Measurements from ENCODE around the gene GORASP1. TPM values are rescaled to one million over a fixed set of nuclear protein-coding genes. Genes with fewer than 3 reads are reported as not detected.

Gene GORASP1
- total RNA-seq, 5 donors from 2014 or later (not counting 1 experiment from before 2014, with no cell fraction given) = 26.7 to 55.5 (median 41.5) TPM

DNA sequence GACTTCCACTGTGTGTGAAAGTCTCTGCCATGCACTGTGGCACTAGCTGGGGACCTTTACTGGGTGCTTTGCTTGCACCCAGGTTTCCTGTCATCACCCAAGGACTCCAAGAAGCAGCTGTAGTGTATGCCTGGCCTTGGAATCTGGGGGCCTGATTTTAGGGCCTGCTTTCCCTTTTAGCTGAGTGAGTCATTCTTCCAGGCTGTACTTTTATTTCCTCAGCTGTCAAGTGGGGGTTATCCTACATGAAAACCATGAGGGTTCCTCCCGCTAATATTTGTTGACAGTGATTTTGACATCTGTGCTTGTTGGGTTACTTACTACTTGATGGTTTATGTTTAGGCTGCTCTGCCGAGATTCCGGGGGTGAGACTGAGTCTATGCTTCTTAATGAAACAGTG is 18.5 kb downstream of the GORASP1 start:
- DNase-seq (no peak), ATAC-seq (replicated peaks in 1 of 4) (no peak)
- ChIA-PET POLR2A (no interaction called here), CTCF (interaction anchor here in 1 of 2 donors (1.2 to 2.1 kb wide), 2 partner anchors 9 to 203 kb away, joined by 4 read pairs; no protein-coding TSS in a partner anchor)
- Histone ChIP-seq H3K4me3 (ENCODE audit: control insufficient read depth in 1 of 2, extremely low read depth in 1 of 2, low read length in 1 of 2) (no peak overlapping the region), H3K36me3 (ENCODE audit: control insufficient read depth in 2 of 2, extremely low read depth in 1 of 2, insufficient read depth in 1 of 2, low read length in 1 of 2) (peaks cover 15 to 83% of the 10 kb centered on the region in 2 donors), H3K9me3 (no peaks in the 10 kb centered on the region), H3K4me1 (ENCODE audit: control insufficient read depth in 1 of 2, extremely low read depth in 1 of 2, insufficient read depth in 2 of 2, low read length in 2 of 2) (no peaks in the 10 kb centered on the region), H3K27ac (ENCODE audit: low read length) (no peak overlapping the region), H3K27me3 (replicated peaks in 1 of 2; ENCODE audit: control insufficient read depth in 2 of 2, extremely low read depth in 1 of 2, insufficient read depth in 2 of 2, low read length in 1 of 2) (no peaks in the 10 kb centered on the region)
- Mint-ChIP-seq H3K27ac (no peak overlapping the region), H3K4me3 (no peak overlapping the region), H3K36me3 (peaks cover 53% of the 10 kb centered on the region), H3K27me3 (no peaks in the 10 kb centered on the region), H3K4me1 (peaks cover 0 to 3% (median 0%) of the 10 kb centered on the region in 3 donors), H3K9me3 (no peaks in the 10 kb centered on the region)
- WGBS (ENCODE audit: insufficient coverage) = 100% methylated on average over 1 of the region's 3 CpGs

DNA sequence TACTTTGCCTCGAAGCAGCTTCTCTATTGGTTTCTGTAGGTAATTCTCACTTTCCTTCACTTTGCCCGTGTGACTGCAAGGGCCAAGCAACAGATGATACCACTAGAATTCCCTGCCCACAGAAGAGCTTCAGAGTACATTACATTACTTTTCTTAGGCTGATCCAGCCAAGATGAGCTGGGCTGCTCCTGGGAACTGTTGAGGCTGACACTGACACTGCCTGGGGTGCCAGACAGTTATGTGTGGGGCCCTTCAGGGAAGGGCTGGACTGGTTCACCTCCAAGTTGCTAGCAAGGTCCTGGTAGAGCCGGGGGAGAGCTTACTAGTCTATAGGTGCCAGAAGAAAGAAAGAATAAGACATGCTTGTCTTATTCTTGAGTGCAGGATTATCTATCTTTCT is 19.0 kb downstream of the GORASP1 start:
- ChIA-PET POLR2A (no interaction called here), CTCF (interaction anchor here (0.6 to 2.1 kb wide), 3 partner anchors 9 to 1031 kb away, joined by 4 read pairs; no protein-coding TSS in a partner anchor)
- Mint-ChIP-seq H3K9me3 (no peaks in the 10 kb centered on the region), H3K4me1 (peaks cover 0 to 3% (median 0%) of the 10 kb centered on the region in 3 donors), H3K27me3 (no peaks in the 10 kb centered on the region), H3K27ac (no peak overlapping the region), H3K4me3 (no peak overlapping the region), H3K36me3 (peaks cover 52% of the 10 kb centered on the region)
- whole genome bisulfite sequencing (ENCODE audit: insufficient coverage) = 91% methylated on average over 1 of the region's 3 CpGs
- no peak overlapping the region for H3K27ac ChIP-seq (ENCODE audit: low read length)
- no peaks in the 10 kb centered on the region for H3K4me1 ChIP-seq (ENCODE audit: control insufficient read depth in 1 of 2, extremely low read depth in 1 of 2, insufficient read depth in 2 of 2, low read length in 2 of 2)
- H3K9me3 ChIP-seq = no peaks in the 10 kb centered on the region
- no peaks in the 10 kb centered on the region for H3K27me3 ChIP-seq (replicated peaks in 1 of 2; ENCODE audit: control insufficient read depth in 2 of 2, extremely low read depth in 1 of 2, insufficient read depth in 2 of 2, low read length in 1 of 2)
- no peak for DNase-seq
- H3K36me3 ChIP-seq (ENCODE audit: control insufficient read depth in 2 of 2, extremely low read depth in 1 of 2, insufficient read depth in 1 of 2, low read length in 1 of 2) = peaks cover 15 to 80% of the 10 kb centered on the region in 2 donors
- H3K4me3 ChIP-seq (ENCODE audit: control insufficient read depth in 1 of 2, extremely low read depth in 1 of 2, low read length in 1 of 2) = no peak overlapping the region
- ATAC-seq (replicated peaks in 1 of 4) = no peak

DNA sequence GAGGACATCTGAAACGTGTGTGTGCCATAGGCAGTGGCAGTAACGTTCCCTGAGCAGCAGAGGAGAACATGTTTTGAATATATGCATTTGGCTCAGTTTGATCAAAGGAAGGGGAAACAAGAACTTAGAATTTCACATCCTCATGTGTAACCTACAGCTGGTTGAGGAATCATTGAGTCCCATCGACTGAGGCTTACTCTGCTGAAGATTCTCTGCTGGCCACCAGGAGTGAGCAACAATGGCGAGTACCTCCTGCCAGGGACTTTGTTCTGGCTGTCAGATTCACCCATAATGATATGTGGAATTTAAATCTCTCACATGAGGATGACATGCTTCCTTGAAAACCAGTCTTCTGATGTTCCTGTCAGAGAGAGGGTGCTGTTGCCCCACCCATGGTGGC is 21.3 kb downstream of the GORASP1 start:
- ChIA-PET POLR2A (no interaction called here), CTCF (no interaction called here)
- ATAC-seq (replicated peaks in 1 of 4) = no peak
- Histone ChIP-seq H3K9me3 (no peaks in the 10 kb centered on the region), H3K27me3 (replicated peaks in 1 of 2; ENCODE audit: control insufficient read depth in 2 of 2, extremely low read depth in 1 of 2, insufficient read depth in 2 of 2, low read length in 1 of 2) (no peaks in the 10 kb centered on the region), H3K36me3 (ENCODE audit: control insufficient read depth in 2 of 2, extremely low read depth in 1 of 2, insufficient read depth in 1 of 2, low read length in 1 of 2) (peaks cover 10 to 70% of the 10 kb centered on the region in 2 donors), H3K4me3 (ENCODE audit: control insufficient read depth in 1 of 2, extremely low read depth in 1 of 2, low read length in 1 of 2) (no peak overlapping the region), H3K27ac (ENCODE audit: low read length) (no peak overlapping the region), H3K4me1 (ENCODE audit: control insufficient read depth in 1 of 2, extremely low read depth in 1 of 2, insufficient read depth in 2 of 2, low read length in 2 of 2) (no peaks in the 10 kb centered on the region)
- Mint-ChIP-seq H3K27ac (peak overlapping the region in 1 of 2 donors; percentile 65), H3K27me3 (no peaks in the 10 kb centered on the region), H3K4me3 (no peak overlapping the region), H3K36me3 (peaks cover 64% of the 10 kb centered on the region), H3K9me3 (no peaks in the 10 kb centered on the region), H3K4me1 (peaks cover 0 to 3% (median 0%) of the 10 kb centered on the region in 3 donors)
- DNase-seq = no peak
- WGBS (ENCODE audit: insufficient coverage) = 50% methylated on average over 1 of the region's 4 CpGs

DNA sequence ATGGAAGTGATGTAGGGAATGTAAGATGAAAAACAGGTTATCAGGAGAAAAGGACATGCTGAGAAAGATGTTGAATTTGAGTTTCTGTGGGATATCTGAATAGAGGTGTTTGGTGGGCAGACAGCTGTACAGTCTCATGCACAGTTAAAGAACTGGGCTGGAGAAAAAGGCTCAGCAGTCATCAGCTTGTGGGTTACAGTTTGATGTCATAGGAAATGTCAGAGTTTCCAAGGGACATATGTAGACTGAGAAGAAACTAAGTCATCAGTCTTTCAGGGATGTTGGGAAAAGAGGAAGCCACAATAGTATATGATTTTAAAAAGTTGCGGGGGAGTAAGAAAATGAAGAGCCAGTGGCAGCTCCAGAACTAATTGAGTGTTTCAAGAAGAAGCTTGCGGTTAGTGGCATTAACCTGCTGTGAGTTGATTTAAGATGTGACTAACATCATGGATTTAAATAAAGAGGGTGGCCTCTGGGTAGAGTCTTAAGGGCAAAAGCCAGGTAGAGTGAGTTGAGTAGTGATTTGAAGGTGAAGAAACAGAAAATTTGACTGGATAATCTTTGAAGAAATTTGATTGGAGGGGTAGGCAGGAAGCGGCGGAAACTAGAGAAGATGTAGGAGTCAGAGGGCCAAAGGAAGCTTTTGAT is 24.6 kb downstream of the GORASP1 start:
- Mint-ChIP-seq H3K9me3 (no peaks in the 10 kb centered on the region), H3K4me3 (no peak overlapping the region), H3K4me1 (peaks cover 3 to 12% (median 5%) of the 10 kb centered on the region in 3 donors), H3K27me3 (no peaks in the 10 kb centered on the region), H3K27ac (peak overlapping the region; percentile 15 to 29), H3K36me3 (peaks cover 49% of the 10 kb centered on the region)
- Histone ChIP-seq H3K36me3 (ENCODE audit: control insufficient read depth in 2 of 2, extremely low read depth in 1 of 2, insufficient read depth in 1 of 2, low read length in 1 of 2) (peaks cover 15 to 56% of the 10 kb centered on the region in 2 donors), H3K27ac (ENCODE audit: low read length) (no peak overlapping the region), H3K4me1 (ENCODE audit: control insufficient read depth in 1 of 2, extremely low read depth in 1 of 2, insufficient read depth in 2 of 2, low read length in 2 of 2) (no peaks in the 10 kb centered on the region), H3K9me3 (no peaks in the 10 kb centered on the region), H3K4me3 (ENCODE audit: control insufficient read depth in 1 of 2, extremely low read depth in 1 of 2, low read length in 1 of 2) (no peak overlapping the region), H3K27me3 (replicated peaks in 1 of 2; ENCODE audit: control insufficient read depth in 2 of 2, extremely low read depth in 1 of 2, insufficient read depth in 2 of 2, low read length in 1 of 2) (no peaks in the 10 kb centered on the region)
- ATAC-seq (replicated peaks in 1 of 4) (no peak), DNase-seq (no peak)
- ChIA-PET POLR2A (interaction anchor here in 1 of 2 donors (0.7 kb wide), 1 partner anchor 67 kb away, joined by 6 read pairs; no protein-coding TSS in a partner anchor), CTCF (no interaction called here)
- WGBS (ENCODE audit: insufficient coverage) = 98% methylated on average over 4 of the region's 4 CpGs

DNA sequence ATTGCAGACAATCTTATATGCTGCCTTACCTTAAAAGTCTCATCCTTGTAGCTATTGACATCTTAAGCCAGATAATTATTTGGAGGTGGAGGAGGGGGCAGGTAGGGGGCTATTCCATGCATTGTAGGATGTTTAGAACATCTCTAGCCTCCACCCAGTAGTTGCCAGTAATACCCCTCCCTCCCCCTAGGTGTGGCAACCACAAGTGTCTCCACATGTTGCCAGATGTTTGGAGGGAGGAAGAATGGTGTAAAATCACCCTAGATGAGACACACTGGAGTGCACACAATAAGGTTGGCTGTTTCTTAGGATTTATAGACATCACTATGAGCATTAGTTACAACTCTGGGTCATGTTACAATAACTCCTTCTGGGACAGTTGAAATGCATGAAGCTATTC is 27.4 kb downstream of the GORASP1 start:
- H3K36me3 Mint-ChIP-seq = peaks cover 55% of the 10 kb centered on the region
- no peak for ATAC-seq (replicated peaks in 1 of 4)
- ChIA-PET CTCF (interaction anchor here (0.6 to 2.2 kb wide), 4 partner anchors 8 to 1899 kb away, joined by 4 to 8 read pairs (median 4); no protein-coding TSS in a partner anchor), POLR2A (interaction anchor here in 1 of 2 donors (0.6 kb wide), 1 partner anchor 66 kb away, joined by 4 read pairs; no protein-coding TSS in a partner anchor)
- Histone ChIP-seq H3K27me3 (replicated peaks in 1 of 2; ENCODE audit: control insufficient read depth in 2 of 2, extremely low read depth in 1 of 2, insufficient read depth in 2 of 2, low read length in 1 of 2) (no peaks in the 10 kb centered on the region), H3K4me3 (ENCODE audit: control insufficient read depth in 1 of 2, extremely low read depth in 1 of 2, low read length in 1 of 2) (no peak overlapping the region), H3K9me3 (no peaks in the 10 kb centered on the region), H3K27ac (ENCODE audit: low read length) (no peak overlapping the region), H3K36me3 (ENCODE audit: control insufficient read depth in 2 of 2, extremely low read depth in 1 of 2, insufficient read depth in 1 of 2, low read length in 1 of 2) (peaks cover 16 to 55% of the 10 kb centered on the region in 2 donors), H3K4me1 (ENCODE audit: control insufficient read depth in 1 of 2, extremely low read depth in 1 of 2, insufficient read depth in 2 of 2, low read length in 2 of 2) (no peaks in the 10 kb centered on the region)
- no peak overlapping the region for H3K27ac Mint-ChIP-seq
- H3K9me3 Mint-ChIP-seq = no peaks in the 10 kb centered on the region
- no peaks in the 10 kb centered on the region for H3K27me3 Mint-ChIP-seq
- H3K4me3 Mint-ChIP-seq = no peak overlapping the region
- H3K4me1 Mint-ChIP-seq = peaks cover 3 to 13% (median 5%) of the 10 kb centered on the region in 3 donors
- DNase-seq = no peak

- Mint-ChIP-seq H3K27me3 (no peaks in the 10 kb centered on the region), H3K9me3 (no peaks in the 10 kb centered on the region), H3K27ac (peak overlapping the region in 1 of 2 donors; percentile 35), H3K4me1 (peaks cover 3 to 13% (median 5%) of the 10 kb centered on the region in 3 donors), H3K36me3 (peaks cover 60% of the 10 kb centered on the region), H3K4me3 (no peak overlapping the region)
- Histone ChIP-seq H3K27ac (ENCODE audit: low read length) (no peak overlapping the region), H3K4me3 (ENCODE audit: control insufficient read depth in 1 of 2, extremely low read depth in 1 of 2, low read length in 1 of 2) (no peak overlapping the region), H3K4me1 (ENCODE audit: control insufficient read depth in 1 of 2, extremely low read depth in 1 of 2, insufficient read depth in 2 of 2, low read length in 2 of 2) (no peaks in the 10 kb centered on the region), H3K36me3 (ENCODE audit: control insufficient read depth in 2 of 2, extremely low read depth in 1 of 2, insufficient read depth in 1 of 2, low read length in 1 of 2) (peaks cover 16 to 60% of the 10 kb centered on the region in 2 donors), H3K27me3 (replicated peaks in 1 of 2; ENCODE audit: control insufficient read depth in 2 of 2, extremely low read depth in 1 of 2, insufficient read depth in 2 of 2, low read length in 1 of 2) (no peaks in the 10 kb centered on the region), H3K9me3 (no peaks in the 10 kb centered on the region)
- ChIA-PET POLR2A (interaction anchor here (0.6 kb wide), 2 partner anchors 66 to 407 kb away, joined by 3 to 4 read pairs; no protein-coding TSS in a partner anchor), CTCF (interaction anchor here (0.6 kb wide), 3 partner anchors 7 to 1898 kb away, joined by 4 to 8 read pairs (median 4); no protein-coding TSS in a partner anchor)
- DNase-seq (no peak), ATAC-seq (replicated peaks in 1 of 4) (no peak)
Observed at GRCh38 chr3:39079530-39079929, 27.9 kb downstream of the GORASP1 start.
